ENCODE data around the gene SIRT2. TPM values are rescaled to one million over a fixed set of nuclear protein-coding genes. Genes with fewer than 3 reads are reported as not detected.
A peak's percentile ranks its signal among the peaks of the same experiment; 100 is the strongest.

Gene SIRT2
- total and polyA plus RNA-seq, 2 of the 13 experiments (the other 11 are each of a cell fraction or from before 2014, with no cell fraction given), result 22.3 to 26.1 TPM

DNA sequence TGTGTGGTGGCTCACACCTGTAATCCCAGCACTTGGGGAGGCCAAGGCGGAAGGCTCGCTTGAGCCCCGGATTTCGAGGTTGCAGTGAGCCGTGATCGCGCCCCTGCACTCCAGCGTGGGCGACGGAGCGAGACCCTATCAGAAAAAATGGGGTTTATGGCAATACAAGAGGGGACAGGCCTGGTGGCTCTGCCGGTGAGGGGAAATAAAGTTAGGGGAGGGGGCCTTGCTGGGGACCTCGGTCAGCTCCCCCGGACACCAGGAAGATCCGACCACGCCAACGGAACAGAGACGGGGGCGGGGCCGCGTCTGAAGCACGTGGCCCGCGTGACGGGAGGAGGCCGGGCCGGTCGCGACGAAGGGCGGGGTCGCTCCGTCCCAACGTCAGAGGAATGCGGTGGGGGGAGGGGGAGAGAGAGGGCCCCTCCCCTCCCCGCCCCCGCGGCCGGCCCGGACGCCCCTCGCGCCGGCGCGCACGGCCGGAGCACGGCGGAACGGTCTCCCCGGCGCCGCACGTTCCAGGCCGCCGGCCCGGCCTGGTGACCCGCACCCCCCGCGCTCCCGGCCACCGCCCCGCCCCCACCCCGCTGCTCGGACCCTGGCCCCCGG, 47.7 kb downstream of the SIRT2 start (continued):
- TF ChIP-seq SKIL (CRISPR knock-in tag; IDR thresholded peaks at IDR 0.05; ENCODE audit: borderline replicate concordance) (peak; percentile 80), KDM3A (CRISPR knock-in tag; IDR thresholded peaks at IDR 0.05; ENCODE audit: low read depth) (no peak), SP1 (IDR thresholded peaks at IDR 0.05) (no peak), SP1 (CRISPR knock-in tag; IDR thresholded peaks at IDR 0.05) (peak; percentile 92), ERF (CRISPR knock-in tag; IDR thresholded peaks at IDR 0.05) (peak; percentile 78; the same call in 1 of the 2 replicates), ZHX2 (IDR thresholded peaks at IDR 0.05; ENCODE audit: low read depth) (peak; percentile 24; the same call in 1 of the 2 replicates), ZHX2 (CRISPR knock-in tag; IDR thresholded peaks at IDR 0.05; ENCODE audit: borderline replicate concordance) (no peak), MIXL1 (CRISPR knock-in tag; IDR thresholded peaks at IDR 0.05) (no peak; the same call in 1 of the 2 replicates), ZNF33B (CRISPR knock-in tag; IDR thresholded peaks at IDR 0.05) (no peak), MTA1 (CRISPR knock-in tag; IDR thresholded peaks at IDR 0.05; ENCODE audit: borderline replicate concordance) (peak; percentile 9; the same call in 1 of the 2 replicates), MAZ (IDR thresholded peaks at IDR 0.05; ENCODE audit: borderline replicate concordance, low read depth, low read length) (peak; percentile 92), MAZ (CRISPR knock-in tag; IDR thresholded peaks at IDR 0.05; ENCODE audit: low read depth) (peak; percentile 95), SP5 (CRISPR knock-in tag; IDR thresholded peaks at IDR 0.05; ENCODE audit: borderline replicate concordance, low read depth) (peak; percentile 90), FOXK2 (IDR thresholded peaks at IDR 0.05) (no peak), TBP (CRISPR knock-in tag; IDR thresholded peaks at IDR 0.05) (no peak)
- TF ChIP-seq, protein P1, sequence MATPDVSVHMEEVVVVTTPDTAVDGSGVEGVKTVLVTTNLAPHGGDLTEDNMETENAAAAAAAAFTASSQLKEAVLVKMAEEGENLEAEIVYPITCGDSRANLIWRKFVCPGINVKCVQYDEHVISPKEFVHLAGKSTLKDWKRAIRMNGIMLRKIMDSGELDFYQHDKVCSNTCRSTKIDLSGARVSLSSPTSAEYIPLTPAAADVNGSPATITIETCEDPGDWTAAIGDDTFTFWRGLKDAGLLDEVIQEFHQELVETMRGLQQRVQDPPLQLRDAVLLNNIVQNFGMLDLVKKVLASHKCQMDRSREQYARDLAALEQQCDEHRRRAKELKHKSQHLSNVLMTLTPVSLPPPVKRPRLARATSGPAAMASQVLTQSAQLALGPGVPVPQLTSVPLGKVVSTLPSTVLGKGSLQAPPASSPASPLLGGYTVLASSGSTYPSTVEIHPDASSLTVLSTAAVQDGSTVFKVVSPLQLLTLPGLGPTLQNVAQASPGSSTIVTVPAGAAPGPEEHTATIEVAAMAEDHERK (CRISPR knock-in tag; IDR thresholded peaks at IDR 0.05; ENCODE audit: low read depth), result peak; percentile 71
- TF ChIP-seq, protein P2, sequence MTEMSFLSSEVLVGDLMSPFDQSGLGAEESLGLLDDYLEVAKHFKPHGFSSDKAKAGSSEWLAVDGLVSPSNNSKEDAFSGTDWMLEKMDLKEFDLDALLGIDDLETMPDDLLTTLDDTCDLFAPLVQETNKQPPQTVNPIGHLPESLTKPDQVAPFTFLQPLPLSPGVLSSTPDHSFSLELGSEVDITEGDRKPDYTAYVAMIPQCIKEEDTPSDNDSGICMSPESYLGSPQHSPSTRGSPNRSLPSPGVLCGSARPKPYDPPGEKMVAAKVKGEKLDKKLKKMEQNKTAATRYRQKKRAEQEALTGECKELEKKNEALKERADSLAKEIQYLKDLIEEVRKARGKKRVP (CRISPR knock-in tag; IDR thresholded peaks at IDR 0.05), result peak in 1 of 2 experiments; percentile 32; a peak in 1 of 4 replicates
- TF ChIP-seq, protein P3, sequence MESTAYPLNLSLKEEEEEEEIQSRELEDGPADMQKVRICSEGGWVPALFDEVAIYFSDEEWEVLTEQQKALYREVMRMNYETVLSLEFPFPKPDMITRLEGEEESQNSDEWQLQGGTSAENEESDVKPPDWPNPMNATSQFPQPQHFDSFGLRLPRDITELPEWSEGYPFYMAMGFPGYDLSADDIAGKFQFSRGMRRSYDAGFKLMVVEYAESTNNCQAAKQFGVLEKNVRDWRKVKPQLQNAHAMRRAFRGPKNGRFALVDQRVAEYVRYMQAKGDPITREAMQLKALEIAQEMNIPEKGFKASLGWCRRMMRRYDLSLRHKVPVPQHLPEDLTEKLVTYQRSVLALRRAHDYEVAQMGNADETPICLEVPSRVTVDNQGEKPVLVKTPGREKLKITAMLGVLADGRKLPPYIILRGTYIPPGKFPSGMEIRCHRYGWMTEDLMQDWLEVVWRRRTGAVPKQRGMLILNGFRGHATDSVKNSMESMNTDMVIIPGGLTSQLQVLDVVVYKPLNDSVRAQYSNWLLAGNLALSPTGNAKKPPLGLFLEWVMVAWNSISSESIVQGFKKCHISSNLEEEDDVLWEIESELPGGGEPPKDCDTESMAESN (CRISPR knock-in tag; conservative IDR thresholded peaks at IDR 0.05), result no peak; the same call in 1 of the 2 replicates

Data from HepG2 (cell line).